Measurements from ENCODE around the gene CRYBB1.

Gene CRYBB1

DNA sequence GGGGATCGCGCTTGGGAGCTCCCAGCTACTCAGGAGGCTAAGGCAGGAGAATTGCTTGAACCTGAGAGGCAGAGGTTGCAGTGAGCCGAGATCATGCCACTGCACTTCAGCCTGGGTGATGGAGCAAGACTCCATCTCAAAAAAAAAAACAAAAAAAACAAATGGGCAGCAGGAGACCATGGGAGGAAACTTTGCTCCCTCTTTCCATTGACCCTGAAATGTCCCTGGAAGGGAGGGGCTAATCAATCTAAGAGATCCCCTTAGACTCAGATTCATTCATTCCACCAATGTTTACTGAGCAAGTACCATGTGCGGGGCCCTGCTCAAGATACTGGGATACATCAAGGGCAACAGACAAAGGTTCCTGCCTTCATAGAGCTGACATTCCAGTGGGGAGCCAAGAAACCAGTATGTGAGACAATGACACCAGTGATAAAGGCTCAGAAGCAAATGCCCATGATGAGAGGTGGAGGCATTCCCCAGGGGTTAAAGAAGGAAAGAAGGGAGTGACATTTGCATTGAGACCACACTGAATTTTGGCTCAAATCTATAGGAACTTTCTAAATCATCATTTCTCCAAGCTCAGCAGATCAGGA is 67.8 kb downstream of the CRYBB1 start:
- no peak for DNase-seq
